Upper lobe of left lung (tissue), 4 donors: Measurements from ENCODE around the gene UNC5C.

ENCODE experiments used
- EP300 ChIP-seq, 4 donors: sonication (generic); formaldehyde crosslinking; IDR thresholded peaks; one replicate each; pipeline ENCODE4 v1.5.1; 2017; ENCODE audit warnings: antibody characterized with exemption in 4 of 4, control low read depth in 2 of 4
- POLR2A ChIP-seq, 4 donors: fragments of 450-650 bp; IDR thresholded peaks; one replicate each; pipeline ENCODE4 v1.5.1; 2016 to 2017; ENCODE audit warnings: antibody characterized with exemption in 4 of 4, mild to moderate bottlenecking in 2 of 4
- POLR2AphosphoS5 ChIP-seq, 2 donors: sonication (generic); formaldehyde crosslinking; IDR thresholded peaks; one replicate each; pipeline ENCODE4 v1.5.1; 2017; ENCODE audit warnings: antibody characterized with exemption in 2 of 2
- TF ChIP-seq, protein P1 (sequence below), 6 experiments: fragments of 450-650 bp in 4 of 6; fragments of 200-600 bp in 2 of 6; sonication (generic) in 2 of 6; IDR thresholded peaks; one replicate each; pipeline ENCODE4 v1.5.1; 2016 to 2019; ENCODE audit warnings: antibody characterized with exemption in 6 of 6

DNA sequence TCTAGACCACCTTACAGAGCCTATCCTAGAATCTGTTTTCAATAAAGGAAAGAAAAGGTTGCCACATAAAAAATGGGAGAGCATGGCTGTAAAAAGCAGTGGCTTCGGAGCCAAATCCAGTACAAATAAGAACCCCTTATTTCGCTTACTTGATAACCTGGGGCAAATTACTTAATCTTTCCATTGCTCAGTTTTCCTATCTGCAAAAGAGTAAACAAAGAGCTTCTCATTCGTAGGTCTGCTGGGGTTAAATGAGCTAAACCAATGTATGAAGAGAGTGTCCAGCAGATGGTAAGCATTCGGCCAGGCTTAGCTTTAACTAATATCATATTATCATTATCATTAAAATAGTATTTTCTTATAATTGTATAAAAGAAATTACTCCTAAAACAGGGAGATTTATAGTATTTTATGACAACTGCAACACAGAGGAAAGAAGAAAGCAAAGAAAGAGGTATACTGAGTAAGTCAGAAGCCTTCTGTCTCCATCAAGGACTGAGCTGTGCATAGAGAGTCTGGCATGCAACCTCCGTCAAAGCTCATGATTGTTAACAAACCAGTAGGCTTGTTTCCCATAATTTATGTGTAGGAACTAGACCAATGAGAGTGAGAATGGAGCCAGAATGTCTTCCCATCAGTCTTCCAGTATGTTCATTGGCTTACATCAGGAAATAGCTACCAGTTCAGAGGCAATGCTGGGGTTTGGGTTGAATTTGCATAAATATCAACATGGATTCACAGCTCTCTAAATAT lies 364.9 kb downstream of the UNC5C start:
- TF ChIP-seq, protein P1, sequence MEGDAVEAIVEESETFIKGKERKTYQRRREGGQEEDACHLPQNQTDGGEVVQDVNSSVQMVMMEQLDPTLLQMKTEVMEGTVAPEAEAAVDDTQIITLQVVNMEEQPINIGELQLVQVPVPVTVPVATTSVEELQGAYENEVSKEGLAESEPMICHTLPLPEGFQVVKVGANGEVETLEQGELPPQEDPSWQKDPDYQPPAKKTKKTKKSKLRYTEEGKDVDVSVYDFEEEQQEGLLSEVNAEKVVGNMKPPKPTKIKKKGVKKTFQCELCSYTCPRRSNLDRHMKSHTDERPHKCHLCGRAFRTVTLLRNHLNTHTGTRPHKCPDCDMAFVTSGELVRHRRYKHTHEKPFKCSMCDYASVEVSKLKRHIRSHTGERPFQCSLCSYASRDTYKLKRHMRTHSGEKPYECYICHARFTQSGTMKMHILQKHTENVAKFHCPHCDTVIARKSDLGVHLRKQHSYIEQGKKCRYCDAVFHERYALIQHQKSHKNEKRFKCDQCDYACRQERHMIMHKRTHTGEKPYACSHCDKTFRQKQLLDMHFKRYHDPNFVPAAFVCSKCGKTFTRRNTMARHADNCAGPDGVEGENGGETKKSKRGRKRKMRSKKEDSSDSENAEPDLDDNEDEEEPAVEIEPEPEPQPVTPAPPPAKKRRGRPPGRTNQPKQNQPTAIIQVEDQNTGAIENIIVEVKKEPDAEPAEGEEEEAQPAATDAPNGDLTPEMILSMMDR (IDR thresholded peaks at IDR 0.05) = no peak
- TF ChIP-seq POLR2AphosphoS5 (IDR thresholded peaks at IDR 0.05) (no peak), POLR2A (IDR thresholded peaks at IDR 0.05) (no peak), EP300 (IDR thresholded peaks at IDR 0.05) (no peak)
